Stimulated activated CD4-positive, alpha-beta T cell treated with anti-CD3 and anti-CD28 coated beads, Interleukin-2, amount 100 ng/mL, for 4 hours (primary cell): Measurements from ENCODE around the gene TNFRSF25.
A peak's percentile ranks its signal among the peaks of the same experiment; 100 is the strongest.
"Not testable (repeated sequence)": the region's sequence is repeated elsewhere in the genome, so short reads cannot be mapped to it uniquely, and the experiment has no call there.

ENCODE experiments used
- DNase-seq: peaks from one replicate; pipeline ENCODE4 v3.0.0-alpha.2; 2020; ENCODE audit warnings: low read depth

Gene TNFRSF25

GRCh38 chr1:6470132-6471085, 4.4 kb upstream of the TNFRSF25 start:
- DNase-seq, result no peak

- DNase-seq, result no peak
These were observed 2.9 kb upstream of the TNFRSF25 start for GRCh38 chr1:6468729-6469461.

- no peak for DNase-seq
These were observed 2.0 kb upstream of the TNFRSF25 start for GRCh38 chr1:6467744-6468688.

GRCh38 chr1:6467224-6467623, 1.3 kb upstream of the TNFRSF25 start:
- DNase-seq, result no peak

- DNase-seq, result no peak
These were observed 778 bp upstream of the TNFRSF25 start for GRCh38 chr1:6466751-6467150.

- DNase-seq, result peak; percentile 44
These were observed 440 bp downstream of the TNFRSF25 start for GRCh38 chr1:6465461-6466005.

GRCh38 chr1:6464915-6465314, 1.1 kb downstream of the TNFRSF25 start:
- DNase-seq, result no peak

GRCh38 chr1:6464514-6464836, 1.5 kb downstream of the TNFRSF25 start:
- no peak for DNase-seq

GRCh38 chr1:6463120-6463412, 2.9 kb downstream of the TNFRSF25 start:
- no peak for DNase-seq

- no peak for DNase-seq
These were observed 3.4 kb downstream of the TNFRSF25 start for GRCh38 chr1:6462412-6463119.

GRCh38 chr1:6461538-6462411, 4.2 kb downstream of the TNFRSF25 start:
- DNase-seq, result peak; percentile 32

GRCh38 chr1:6461051-6461530, 4.9 kb downstream of the TNFRSF25 start:
- DNase-seq, result no peak

GRCh38 chr1:6460301-6461050, 5.5 kb downstream of the TNFRSF25 start:
- DNase-seq, result peak; percentile 96

- no peak for DNase-seq
These were observed 6.1 kb downstream of the TNFRSF25 start for GRCh38 chr1:6459850-6460265.

- DNase-seq, result no peak
These were observed 9.0 kb downstream of the TNFRSF25 start for GRCh38 chr1:6456800-6457466.

- DNase-seq, result not testable (repeated sequence)
These were observed 10.0 kb downstream of the TNFRSF25 start for GRCh38 chr1:6455752-6456520.

GRCh38 chr1:6454856-6455751, 10.9 kb downstream of the TNFRSF25 start:
- DNase-seq, result no peak
